Trophoblast cell (in vitro differentiated cells and primary cell): ENCODE measurements around the gene PARD6B.
"Not testable (repeated sequence)": the region's sequence is repeated elsewhere in the genome, so short reads cannot be mapped to it uniquely, and the experiment has no call there.

Experiments used
- DNase-seq, 2 donors: peaks; one replicate each; pipeline ENCODE4 v3.0.0-alpha.2; 2016
- H2AFZ ChIP-seq: 2 replicates; pipeline ENCODE4 v1.6.1; 2013; ENCODE audit warnings: low read length, moderate library complexity, mild to moderate bottlenecking; ENCODE audit not compliant: insufficient read depth, poor library complexity
- H2AK5ac ChIP-seq: 2 replicates; pipeline ENCODE4 v1.6.1; 2013; ENCODE audit warnings: mild to moderate bottlenecking, low read length
- H2BK120ac ChIP-seq: 2 replicates; pipeline ENCODE4 v1.6.1; 2013; ENCODE audit warnings: low read length, mild to moderate bottlenecking, moderate library complexity; ENCODE audit not compliant: insufficient read depth, poor library complexity
- H2BK12ac ChIP-seq: 2 replicates; pipeline ENCODE4 v1.6.1; 2013; ENCODE audit warnings: mild to moderate bottlenecking, low read length, moderate library complexity
- H2BK5ac ChIP-seq: 2 replicates; pipeline ENCODE4 v1.6.1; 2013; ENCODE audit warnings: low read length, low read depth, moderate library complexity, mild to moderate bottlenecking; ENCODE audit not compliant: poor library complexity
- H3K14ac ChIP-seq: 2 replicates; pipeline ENCODE4 v1.6.1; 2013; ENCODE audit warnings: mild to moderate bottlenecking, low read length
- H3K18ac ChIP-seq: 2 replicates; pipeline ENCODE4 v1.6.1; 2013; ENCODE audit warnings: mild to moderate bottlenecking, low read length
- H3K23ac ChIP-seq: 2 replicates; pipeline ENCODE4 v1.6.1; 2013; ENCODE audit warnings: low read length
- H3K27ac ChIP-seq: 2 replicates; pipeline ENCODE4 v1.5.1; 2013; ENCODE audit warnings: low read depth, mild to moderate bottlenecking, inconsistent platforms, low read length, moderate library complexity
- H3K27me3 ChIP-seq: 2 replicates; pipeline ENCODE4 v1.6.1; 2013; ENCODE audit warnings: inconsistent platforms, mild to moderate bottlenecking, low read length, moderate library complexity; ENCODE audit not compliant: insufficient read depth
- H3K36me3 ChIP-seq, 2 experiments: 1 replicate in 1 of 2; 2 replicates in 1 of 2; pipeline ENCODE4 v1.6.1; 2013; ENCODE audit warnings: low read length in 2 of 2, mild to moderate bottlenecking in 2 of 2, moderate library complexity in 1 of 2; ENCODE audit not compliant: insufficient read depth in 2 of 2, control insufficient read depth in 1 of 2
- H3K4ac ChIP-seq: 2 replicates; pipeline ENCODE4 v1.6.1; 2013; ENCODE audit warnings: low read depth, mild to moderate bottlenecking, low read length, moderate library complexity
- H3K4me1 ChIP-seq, 2 experiments: 1 replicate in 1 of 2; 2 replicates in 1 of 2; pipeline ENCODE4 v1.6.1; 2013; ENCODE audit warnings: low read length in 2 of 2, mild to moderate bottlenecking in 2 of 2, moderate library complexity in 1 of 2; ENCODE audit not compliant: insufficient read depth in 2 of 2, control insufficient read depth in 1 of 2
- H3K4me2 ChIP-seq: 2 replicates; pipeline ENCODE4 v1.6.1; 2013; ENCODE audit warnings: inconsistent platforms, mild to moderate bottlenecking, low read length, moderate library complexity
- H3K4me3 ChIP-seq: 2 replicates; pipeline ENCODE4 v1.5.1; 2013; ENCODE audit warnings: mild to moderate bottlenecking, low read depth, low read length, inconsistent platforms
- H3K79me1 ChIP-seq: one replicate; pipeline ENCODE4 v1.6.1; 2013; ENCODE audit warnings: low read length
- H3K79me2 ChIP-seq: 2 replicates; pipeline ENCODE4 v1.6.1; 2013; ENCODE audit warnings: low read length, mild to moderate bottlenecking; ENCODE audit not compliant: control insufficient read depth, insufficient read depth, poor library complexity
- H3K9ac ChIP-seq: 2 replicates; pipeline ENCODE4 v1.6.1; 2013; ENCODE audit warnings: mild to moderate bottlenecking, low read length
- H3K9me3 ChIP-seq: 2 replicates; pipeline ENCODE4 v1.6.1; 2013; ENCODE audit warnings: low read depth, mild to moderate bottlenecking, control low read depth, inconsistent platforms, low read length; ENCODE audit not compliant: insufficient read depth
- H4K12ac ChIP-seq: 2 replicates; pipeline ENCODE4 v1.6.1; 2013; ENCODE audit warnings: low read depth, mild to moderate bottlenecking, low read length, moderate library complexity
- H4K8ac ChIP-seq: 2 replicates; pipeline ENCODE4 v1.6.1; 2013; ENCODE audit warnings: low read depth, mild to moderate bottlenecking, low read length, moderate library complexity
- H4K91ac ChIP-seq: one replicate; pipeline ENCODE4 v1.6.1; 2013; ENCODE audit warnings: low read depth, mild to moderate bottlenecking, low read length, moderate library complexity
- WGBS: extraction: QIAGEN DNeasy Blood & Tissue Kit; methylation state at CpG from one replicate; pipeline ENCODE4 v1.1.7; 2013; ENCODE audit warnings: missing lambda C conversion rate; ENCODE audit not compliant: insufficient read length, insufficient coverage; ENCODE audit errors: extremely low coverage; 5-methylcytosine and 5-hydroxymethylcytosine counted together

Gene PARD6B

GRCh38 chr20:50768991-50769390, 37.6 kb downstream of the PARD6B start:
- H3K27me3 ChIP-seq, H3K4me2 ChIP-seq, H3K27ac ChIP-seq, H4K8ac ChIP-seq, H3K18ac ChIP-seq, H3K36me3 ChIP-seq, H3K14ac ChIP-seq, H2BK120ac ChIP-seq, H3K79me2 ChIP-seq, H3K9me3 ChIP-seq, H2BK12ac ChIP-seq, H3K4me3 ChIP-seq, H4K12ac ChIP-seq, H3K4me1 ChIP-seq, H3K4ac ChIP-seq, H2BK5ac ChIP-seq, H2AK5ac ChIP-seq, H4K91ac ChIP-seq, H2AFZ ChIP-seq, H3K79me1 ChIP-seq, H3K9ac ChIP-seq, DNase-seq, H3K23ac ChIP-seq: not testable (repeated sequence)
- no CpG with 5 or more reads among the region's 7 CpGs for WGBS

- H4K8ac ChIP-seq, H2BK120ac ChIP-seq, H4K12ac ChIP-seq, H3K4me1 ChIP-seq, H3K18ac ChIP-seq, H3K79me2 ChIP-seq, H3K4ac ChIP-seq, DNase-seq, H3K4me3 ChIP-seq, H3K9me3 ChIP-seq, H3K14ac ChIP-seq, H2BK12ac ChIP-seq, H2AFZ ChIP-seq, H4K91ac ChIP-seq, H2AK5ac ChIP-seq, H3K79me1 ChIP-seq, H2BK5ac ChIP-seq, H3K27ac ChIP-seq, H3K9ac ChIP-seq, H3K23ac ChIP-seq, H3K27me3 ChIP-seq, H3K36me3 ChIP-seq, H3K4me2 ChIP-seq: not testable (repeated sequence)
- no CpG with 5 or more reads among the region's 12 CpGs for WGBS
These were observed 38.2 kb downstream of the PARD6B start for GRCh38 chr20:50769551-50770085.

GRCh38 chr20:50771419-50772080, 40.2 kb downstream of the PARD6B start:
- not testable (repeated sequence) for H3K27me3 ChIP-seq, H3K23ac ChIP-seq, H3K4me2 ChIP-seq, H2BK5ac ChIP-seq, H2BK120ac ChIP-seq, H3K9ac ChIP-seq, H3K18ac ChIP-seq, H4K91ac ChIP-seq, H3K4ac ChIP-seq, H3K4me3 ChIP-seq, DNase-seq, H3K9me3 ChIP-seq, H3K27ac ChIP-seq, H2AK5ac ChIP-seq, H3K4me1 ChIP-seq, H3K36me3 ChIP-seq, H3K79me1 ChIP-seq, H4K8ac ChIP-seq, H2BK12ac ChIP-seq, H3K14ac ChIP-seq, H4K12ac ChIP-seq, H3K79me2 ChIP-seq, H2AFZ ChIP-seq
- WGBS: no CpG with 5 or more reads among the region's 8 CpGs

DNA sequence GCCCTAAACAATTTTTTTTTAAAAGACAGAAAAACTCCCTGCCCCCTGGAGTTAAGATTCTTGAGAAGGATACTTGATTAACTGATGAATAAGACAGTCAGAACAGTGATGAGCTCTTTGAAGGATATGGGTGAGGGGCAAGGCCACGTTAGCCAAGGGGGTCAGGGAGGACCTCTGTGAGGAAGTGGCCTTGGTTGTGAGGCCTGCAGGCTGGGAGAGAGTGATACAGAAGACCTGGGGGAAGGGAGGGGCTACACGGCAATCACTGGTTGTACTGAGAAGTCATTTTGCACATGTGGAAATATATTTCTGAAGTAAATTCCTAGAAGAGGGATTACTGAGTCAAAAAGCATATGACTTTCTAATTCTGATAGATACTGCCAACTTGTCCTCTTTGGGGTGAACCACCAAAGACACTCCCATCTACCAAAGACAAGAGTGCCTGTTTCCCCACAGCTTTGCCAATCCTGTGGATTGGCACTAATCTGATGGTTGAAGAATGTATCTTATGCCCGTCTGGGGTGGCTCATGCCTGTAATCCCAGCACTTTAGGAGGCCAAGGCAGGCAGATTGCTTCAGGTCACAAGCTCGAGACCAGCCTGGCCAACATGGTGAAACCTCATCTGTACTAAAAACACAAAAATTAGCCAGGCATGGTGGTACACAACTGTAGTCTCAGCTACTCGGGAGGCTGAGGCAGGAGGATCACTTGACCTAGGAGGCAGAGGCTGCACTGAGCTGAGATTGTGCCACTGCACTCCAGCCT, 41.2 kb downstream of the PARD6B start:
- Histone ChIP-seq H3K9me3 (no peaks in the 10 kb centered on the region), H3K27ac (no peak overlapping the region), H3K14ac (no peak overlapping the region), H2BK120ac (no peak overlapping the region), H4K12ac (no peak overlapping the region), H2AK5ac (no peak overlapping the region), H3K18ac (no peak overlapping the region), H3K79me2 (no peaks in the 10 kb centered on the region), H3K9ac (no peak overlapping the region), H3K79me1 (no peaks in the 10 kb centered on the region), H2AFZ (no peak overlapping the region), H3K4me1 (peaks cover 0 to 3% of the 10 kb centered on the region in 2 experiments), H4K8ac (no peak overlapping the region), H2BK5ac (no peak overlapping the region), H3K4ac (no peak overlapping the region), H3K4me2 (no peak overlapping the region), H3K23ac (no peak overlapping the region), H3K4me3 (no peak overlapping the region), H2BK12ac (no peak overlapping the region), H3K27me3 (no peaks in the 10 kb centered on the region), H3K36me3 (no peaks in the 10 kb centered on the region), H4K91ac (no peak overlapping the region)
- DNase-seq: no peak
- no CpG with 5 or more reads among the region's 5 CpGs for WGBS
